ENCODE results near the gene RNF215. TPM values are rescaled to one million over a fixed set of nuclear protein-coding genes. Genes with fewer than 3 reads are reported as not detected.

The RNF215 gene
- total RNA-seq, 4 donors from 2014 or later: 2.1 to 13.8 (median 9.0) TPM

GRCh38 chr22:30354644-30355043 is 32.6 kb downstream of the RNF215 start:
- no peak for TF ChIP-seq CTCF (IDR thresholded peaks at IDR 0.05; ENCODE audit: low read depth)

DNA sequence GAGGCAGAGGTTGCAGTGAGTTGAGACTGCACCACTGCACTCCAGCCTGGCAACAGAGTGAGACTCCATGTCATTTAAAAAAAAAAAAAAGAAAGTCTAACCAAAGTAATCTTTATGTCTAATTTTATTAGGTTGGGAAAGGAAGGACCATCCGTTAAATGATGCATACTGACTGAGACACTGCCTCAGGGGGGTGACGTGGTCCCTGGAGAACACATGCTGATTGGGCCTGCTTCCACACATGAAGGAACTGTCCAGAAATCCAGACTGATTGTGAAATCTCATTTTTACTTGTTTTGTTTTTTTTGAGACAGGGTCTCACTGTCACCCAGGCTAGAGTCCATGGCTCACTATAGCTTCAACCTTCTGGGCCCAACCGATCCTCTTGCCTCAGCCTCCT is 36.0 kb downstream of the RNF215 start:
- no peak for TF ChIP-seq CTCF (IDR thresholded peaks at IDR 0.05; ENCODE audit: low read depth)

- no peak for TF ChIP-seq CTCF (IDR thresholded peaks at IDR 0.05; ENCODE audit: low read depth)
Measured at GRCh38 chr22:30348809-30349208, 38.4 kb downstream of the RNF215 start.

DNA sequence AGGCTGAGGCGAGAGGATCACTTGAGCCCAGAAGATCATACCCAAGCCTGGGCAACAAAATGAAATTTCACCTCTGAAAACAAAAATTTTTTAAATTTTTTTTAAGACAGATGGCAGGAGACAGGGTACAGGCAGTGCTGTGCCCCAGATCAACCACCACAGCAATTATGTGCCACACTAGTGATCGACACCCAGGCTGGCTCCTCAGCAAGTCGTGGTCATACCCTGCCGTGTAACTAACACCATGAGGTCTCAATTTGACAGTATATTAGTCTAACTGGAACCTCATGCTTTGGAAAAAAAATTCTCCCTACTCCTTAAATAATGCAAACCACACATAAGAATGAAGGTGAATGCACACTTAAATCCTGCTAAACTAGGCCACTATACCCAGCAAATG is 38.8 kb downstream of the RNF215 start:
- no peak for TF ChIP-seq CTCF (IDR thresholded peaks at IDR 0.05; ENCODE audit: low read depth)

DNA sequence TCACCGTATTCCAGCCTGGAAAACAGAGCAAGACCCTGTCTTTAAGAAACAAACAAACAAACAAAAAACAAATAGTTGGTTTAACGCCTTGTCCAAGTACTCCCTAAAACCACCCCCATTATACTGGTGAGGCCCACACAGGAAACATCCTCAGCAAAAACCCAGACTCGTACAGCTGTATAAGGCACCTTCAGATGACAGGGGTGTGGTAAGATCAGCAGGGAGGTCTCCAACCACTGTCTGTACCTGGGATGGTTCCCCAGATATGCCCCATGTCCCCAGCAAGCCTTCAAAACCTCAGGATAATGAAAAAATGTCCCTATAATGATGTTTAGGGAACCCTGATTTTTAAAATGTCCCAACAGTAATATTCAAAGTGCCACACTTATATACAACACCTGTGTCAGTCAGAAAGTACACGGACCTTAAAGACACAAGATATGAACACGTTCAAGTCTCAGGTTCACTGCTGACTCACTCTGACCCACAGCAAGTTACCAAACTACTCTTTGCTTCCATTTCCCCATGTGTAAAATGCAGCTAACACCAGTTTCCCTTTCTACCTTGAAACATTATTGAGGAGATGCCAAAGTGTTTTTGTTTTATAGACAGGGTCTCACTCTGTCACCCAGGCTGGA is 39.8 kb downstream of the RNF215 start:
- no peak for TF ChIP-seq CTCF (IDR thresholded peaks at IDR 0.05; ENCODE audit: low read depth)

- no peak for TF ChIP-seq CTCF (IDR thresholded peaks at IDR 0.05; ENCODE audit: low read depth)
Measured at GRCh38 chr22:30344447-30345200, 42.6 kb downstream of the RNF215 start.

- TF ChIP-seq CTCF (IDR thresholded peaks at IDR 0.05; ENCODE audit: low read depth): no peak
Measured at GRCh38 chr22:30340911-30341685, 46.1 kb downstream of the RNF215 start.
